HL-60/S4 treated with retinoic acid at 250 ng/mL for 4 days and 3 days (cell line): Measurements from ENCODE around the gene TSC1.

Experiments used
- in situ Hi-C: fragments of 300-500 bp; cut with MboI; formaldehyde crosslinking; loops from 2 replicates; pipeline ENCODE4 v1.7.0; 2022; ENCODE audit warnings: low sequenced_read_pairs

Gene TSC1

GRCh38 chr9:132942541-132943182 lies 1.8 kb downstream of the TSC1 start:
- in situ Hi-C loops, result no loop called here

- in situ Hi-C loops, result no loop called here
Measured at GRCh38 chr9:132939169-132939568, 5.2 kb downstream of the TSC1 start.

GRCh38 chr9:132937463-132937901 lies 6.9 kb downstream of the TSC1 start:
- in situ Hi-C loops, result no loop called here

DNA sequence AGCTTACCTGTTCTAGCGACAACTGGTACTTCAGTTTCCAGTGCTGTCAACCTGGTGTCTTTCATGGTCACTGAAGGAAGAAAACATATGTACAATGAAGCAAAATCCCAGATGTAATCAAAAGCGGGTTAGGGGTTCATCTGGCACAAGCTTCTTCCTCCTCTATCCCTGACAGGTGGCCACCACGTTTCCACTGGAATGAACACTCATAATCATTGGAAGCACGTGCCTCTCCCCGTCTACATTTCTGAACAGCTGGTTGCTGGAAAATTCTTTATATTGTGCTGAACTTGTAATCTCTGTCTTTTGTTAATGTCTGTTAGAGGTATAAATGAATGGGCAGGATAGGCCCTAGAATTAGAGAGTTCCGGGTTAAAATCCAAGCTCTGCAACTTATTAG lies 9.4 kb downstream of the TSC1 start:
- in situ Hi-C loops, result no loop called here

- in situ Hi-C loops, result no loop called here
Measured at GRCh38 chr9:132931178-132931735, 13.2 kb downstream of the TSC1 start.

DNA sequence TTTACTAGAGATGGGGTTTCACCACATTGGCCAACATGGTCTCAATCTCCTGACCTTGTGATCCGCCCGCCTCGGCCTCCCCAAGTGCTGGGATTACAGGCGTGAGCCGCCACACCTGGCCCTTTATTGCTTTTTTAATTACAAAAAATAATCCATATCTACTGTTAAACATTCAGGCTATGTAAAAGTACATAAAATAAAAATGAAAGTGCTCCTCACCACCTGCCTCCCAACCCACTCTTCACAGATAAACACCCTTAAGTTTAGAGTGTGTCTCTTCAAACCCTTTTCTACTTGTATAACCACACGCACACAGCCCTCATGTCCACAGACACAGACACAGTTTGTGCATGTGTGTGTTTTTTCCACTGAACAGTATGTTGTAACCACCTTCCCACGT lies 16.7 kb downstream of the TSC1 start:
- in situ Hi-C loops, result no loop called here

- in situ Hi-C loops, result no loop called here
Measured at GRCh38 chr9:132923346-132923902, 21.0 kb downstream of the TSC1 start.

GRCh38 chr9:132919614-132920268 lies 24.7 kb downstream of the TSC1 start:
- in situ Hi-C loops, result no loop called here

- in situ Hi-C loops, result no loop called here
Measured at GRCh38 chr9:132914924-132915323, 29.5 kb downstream of the TSC1 start.

DNA sequence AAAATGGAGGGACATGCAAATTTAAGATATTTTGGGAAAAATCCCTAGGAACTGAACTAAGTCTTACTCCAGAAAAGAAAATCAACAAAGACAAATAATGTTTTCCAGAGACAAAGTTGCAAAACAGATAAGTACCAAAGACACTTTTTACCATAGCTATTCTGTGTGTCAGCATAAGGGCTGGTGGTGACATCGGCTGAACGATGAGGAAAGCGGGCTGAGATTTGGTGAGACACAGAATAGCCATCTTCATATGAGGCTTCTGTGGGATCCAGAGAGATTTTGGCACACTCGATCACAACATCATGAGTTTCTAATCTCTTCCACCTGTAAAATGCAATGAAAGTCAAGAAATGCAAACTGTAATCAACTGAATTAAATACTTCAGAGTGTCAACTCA lies 32.3 kb downstream of the TSC1 start:
- in situ Hi-C loops, result no loop called here

GRCh38 chr9:132910376-132910775 lies 34.0 kb downstream of the TSC1 start:
- in situ Hi-C loops, result no loop called here

DNA sequence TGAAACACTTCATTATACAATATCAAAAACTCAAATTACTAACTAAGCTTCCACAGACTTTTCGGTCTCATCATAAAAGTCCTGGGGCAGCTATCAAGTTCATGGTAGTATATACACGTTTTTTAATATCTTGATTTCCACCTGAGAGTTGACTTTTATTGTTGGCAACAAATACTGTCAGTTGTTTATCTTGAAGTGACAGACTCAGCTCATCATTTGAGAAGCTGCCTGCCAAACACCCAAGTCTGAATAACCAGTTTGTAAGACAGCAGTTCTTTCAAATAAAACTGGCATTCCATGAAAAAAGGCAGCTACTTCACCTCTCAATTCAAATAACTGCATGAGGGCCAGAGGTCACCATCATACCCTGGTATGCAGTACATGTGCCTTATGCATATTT lies 35.1 kb downstream of the TSC1 start:
- in situ Hi-C loops, result no loop called here

DNA sequence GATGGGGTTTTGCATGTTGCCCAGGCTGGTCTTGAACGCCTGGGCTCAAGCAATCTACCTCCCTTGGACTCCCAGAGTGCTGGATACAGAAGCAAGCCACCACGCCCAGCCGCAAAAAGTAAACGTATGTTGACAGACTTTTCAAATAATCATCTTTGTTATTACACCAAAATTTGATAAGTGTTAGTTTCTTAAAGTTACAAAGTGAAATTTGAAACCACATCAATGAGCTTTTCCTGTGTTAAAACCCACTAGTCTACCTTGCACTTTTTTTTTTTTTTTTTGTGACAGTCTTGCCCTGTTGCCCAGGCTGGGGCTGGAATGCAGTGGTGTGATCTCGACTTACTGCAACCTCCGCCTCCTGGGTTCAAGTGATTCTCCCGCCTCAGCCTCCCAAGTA lies 35.8 kb downstream of the TSC1 start:
- in situ Hi-C loops, result no loop called here

GRCh38 chr9:132905726-132906125 lies 38.7 kb downstream of the TSC1 start:
- in situ Hi-C loops, result no loop called here

DNA sequence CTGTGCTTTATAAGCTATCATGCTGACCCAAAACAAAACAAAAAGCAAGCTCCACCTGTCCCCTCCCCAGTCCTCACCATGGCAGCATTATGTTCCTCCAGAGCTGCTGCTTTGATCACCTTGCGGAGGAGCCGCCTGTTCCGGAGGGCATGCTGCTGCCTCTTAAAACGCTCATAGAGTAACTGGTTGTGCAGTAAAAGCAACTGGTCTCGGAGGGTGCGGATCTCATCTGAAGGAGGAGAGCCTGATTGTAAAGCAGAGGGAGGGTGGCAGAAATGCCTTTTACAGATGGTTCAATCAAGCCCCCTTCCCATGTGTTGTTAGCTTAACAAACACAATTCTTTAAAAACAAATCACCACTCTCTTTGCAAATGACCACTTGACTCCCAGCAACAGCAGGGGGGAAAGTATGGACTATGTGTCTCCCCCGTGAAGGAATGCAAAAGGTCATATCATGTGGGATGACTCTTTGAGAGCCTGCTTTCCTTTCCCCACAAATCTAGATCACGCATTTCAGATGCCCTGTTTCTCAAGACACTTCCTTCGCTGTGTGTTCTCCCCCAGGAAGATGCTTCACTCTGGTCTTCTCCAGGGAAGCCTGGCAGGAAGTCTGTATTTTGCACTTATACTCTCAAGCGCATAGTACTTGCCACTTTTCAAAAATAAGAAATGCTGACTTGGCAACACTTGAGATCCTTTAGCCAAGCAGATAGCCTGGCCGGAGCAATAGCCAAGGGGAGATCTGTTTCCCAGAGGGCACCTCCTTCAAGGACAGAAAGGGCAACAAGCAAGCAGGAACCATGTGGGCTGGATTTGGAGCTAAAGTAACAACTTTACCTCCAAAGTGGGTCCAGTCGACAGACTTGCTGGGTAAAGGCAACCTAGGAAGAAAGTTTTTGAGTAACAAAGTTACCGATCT lies 40.6 kb downstream of the TSC1 start:
- in situ Hi-C loops, result no loop called here

DNA sequence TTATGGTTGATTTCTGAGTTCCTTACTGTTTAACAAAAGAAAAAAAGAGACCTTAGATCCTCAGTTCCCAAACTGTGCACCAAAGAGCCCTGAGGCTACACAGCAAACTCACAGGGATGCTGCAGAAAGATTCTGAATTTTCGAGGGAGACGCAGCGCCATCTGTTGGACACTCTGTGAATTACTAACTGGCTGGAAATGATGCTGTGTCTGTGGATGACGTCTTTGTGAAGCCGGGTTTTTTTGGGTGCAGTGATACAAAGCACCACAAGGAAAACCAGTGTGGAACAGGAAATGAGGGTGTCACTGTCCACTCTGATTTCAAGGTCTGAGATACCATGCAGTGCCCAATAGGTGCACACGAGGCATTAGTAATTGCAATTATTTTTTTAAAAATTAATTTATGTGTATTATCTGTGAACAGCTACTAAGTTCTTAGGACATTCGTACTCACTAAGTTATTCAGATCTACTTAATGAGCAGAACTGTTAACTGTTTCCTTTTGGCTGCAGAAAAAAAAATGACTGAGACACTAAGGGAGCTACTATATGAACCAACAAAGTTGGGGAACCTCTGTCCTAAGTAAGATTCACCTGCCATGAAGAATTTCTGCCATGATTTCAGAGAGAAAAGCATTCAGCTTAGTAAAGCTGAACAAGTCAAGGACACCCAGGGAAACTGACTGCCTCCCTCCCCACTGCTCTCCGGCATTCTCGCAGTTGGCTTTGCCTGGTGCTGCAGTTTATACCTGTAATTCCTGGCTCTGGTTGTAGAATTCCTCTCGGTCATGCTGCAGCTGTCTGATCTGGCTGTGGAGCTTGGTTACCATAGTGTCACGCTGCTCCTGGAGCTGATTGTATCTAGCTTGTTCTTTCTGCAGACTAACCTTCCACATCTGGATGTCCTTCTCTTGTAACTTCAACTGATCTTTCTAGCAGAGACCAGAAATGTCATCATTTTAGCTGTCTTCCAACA lies 42.3 kb downstream of the TSC1 start:
- in situ Hi-C loops, result no loop called here

- in situ Hi-C loops, result no loop called here
Measured at GRCh38 chr9:132898051-132898450, 46.4 kb downstream of the TSC1 start.

GRCh38 chr9:132896906-132897305 lies 47.5 kb downstream of the TSC1 start:
- in situ Hi-C loops, result no loop called here

GRCh38 chr9:132896264-132896663 lies 48.2 kb downstream of the TSC1 start:
- in situ Hi-C loops, result no loop called here
